Superior temporal gyrus (tissue), 1 donor: ENCODE data around the gene LAS1L.
"Not testable (repeated sequence)": the region's sequence is repeated elsewhere in the genome, so short reads cannot be mapped to it uniquely, and the experiment has no call there.

ENCODE experiments used
- DNase-seq: peaks from one replicate; pipeline ENCODE4 v3.0.0-alpha.2; 2016; ENCODE audit errors: extremely low spot score

The LAS1L gene

DNA sequence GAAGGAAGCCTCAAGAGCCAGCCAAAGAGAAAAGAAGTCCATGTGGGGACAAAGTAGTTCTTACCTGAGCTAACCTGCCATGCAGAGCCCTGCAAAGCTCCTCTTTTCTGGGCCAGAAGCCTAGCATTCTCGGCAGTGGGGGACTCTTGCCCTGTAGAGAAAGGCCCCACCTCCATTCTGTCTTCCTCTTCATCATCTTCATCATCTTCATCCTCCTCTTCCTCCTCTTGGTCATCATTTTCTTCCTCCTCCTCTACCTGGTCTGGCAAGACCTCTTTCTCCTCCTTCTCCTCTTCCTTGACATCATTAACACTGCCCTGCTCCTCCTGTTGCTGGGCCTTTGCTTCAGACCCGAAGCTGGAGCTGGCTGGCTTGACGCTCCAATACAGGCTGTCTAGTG lies 16.7 kb downstream of the LAS1L start:
- no peak for DNase-seq

DNA sequence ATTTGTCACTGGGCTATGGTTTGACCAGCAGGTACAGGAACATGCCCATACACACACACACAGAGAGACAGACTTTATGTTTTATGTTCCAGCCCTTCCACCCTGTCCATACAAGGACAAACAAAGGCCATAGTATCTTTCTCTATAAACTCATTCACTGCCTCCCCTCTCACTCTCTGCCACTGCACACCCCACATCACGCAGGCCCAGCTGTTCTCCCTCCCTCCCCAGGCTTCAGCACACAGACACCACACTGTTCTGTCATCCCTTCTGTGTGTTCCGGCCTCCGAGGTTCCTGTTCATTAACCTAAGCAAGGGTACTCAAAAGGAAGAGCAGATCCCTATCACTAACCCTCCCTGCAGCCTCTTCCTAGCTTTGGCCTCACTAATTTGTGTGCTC lies 17.8 kb downstream of the LAS1L start:
- peak; percentile 64 for DNase-seq

DNA sequence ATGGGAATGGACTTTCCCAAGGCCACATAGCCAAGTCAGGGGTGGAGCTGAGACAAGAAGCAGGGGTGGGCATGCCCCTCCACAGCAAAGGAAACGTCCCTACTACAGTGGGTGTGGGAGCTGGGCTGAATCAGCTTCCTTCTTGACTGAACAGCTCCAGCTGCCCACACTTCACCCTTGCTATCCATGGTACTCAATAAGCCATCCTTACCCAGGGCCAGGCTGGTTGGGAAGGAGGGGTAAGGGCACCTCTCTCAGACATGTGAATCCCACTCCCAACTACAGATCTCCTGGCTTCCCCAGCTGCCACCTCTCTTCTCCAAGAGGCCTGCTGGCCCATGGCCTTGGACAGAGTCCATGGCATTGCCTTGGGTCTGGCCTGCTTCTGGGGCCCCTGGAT lies 21.0 kb downstream of the LAS1L start:
- DNase-seq: no peak

DNA sequence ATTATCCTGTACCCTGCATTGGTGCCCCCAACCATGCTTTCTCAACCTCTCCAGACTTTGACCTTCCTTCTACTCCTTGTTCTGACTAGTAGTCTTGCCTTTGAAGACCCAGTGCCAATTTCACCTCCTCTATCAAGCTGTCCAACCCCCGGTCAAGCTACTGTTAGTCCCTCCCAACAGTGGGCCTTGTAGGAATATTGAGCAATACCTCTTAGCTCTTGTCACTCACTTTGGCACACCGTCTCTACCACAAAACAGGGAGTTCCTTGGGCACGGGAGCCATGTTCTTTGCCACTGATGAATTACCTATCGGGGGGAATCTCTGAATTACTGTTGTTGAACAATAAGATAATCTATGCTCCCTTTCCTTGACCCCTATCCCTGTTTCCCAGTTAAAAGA lies 25.2 kb downstream of the LAS1L start:
- DNase-seq: no peak

DNA sequence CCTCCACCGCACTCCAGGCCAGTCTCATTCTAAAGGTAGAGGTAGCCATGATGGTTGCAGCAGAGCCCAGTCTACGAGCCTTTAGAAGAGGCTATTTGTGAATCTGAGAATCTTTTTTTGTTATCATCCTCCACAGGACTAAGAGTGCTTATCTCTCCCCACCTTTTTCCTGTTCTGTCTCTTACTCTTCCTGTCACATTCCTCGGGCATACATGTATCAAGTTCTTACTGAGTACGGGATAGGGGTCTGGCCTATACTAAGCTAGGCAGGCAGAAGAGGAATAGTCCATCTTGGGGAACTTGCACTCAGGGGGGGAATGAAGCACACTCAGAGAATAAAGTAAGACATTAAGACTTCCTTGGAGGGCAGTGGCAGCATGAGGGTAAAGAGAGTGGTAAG lies 25.7 kb downstream of the LAS1L start:
- DNase-seq: no peak

DNA sequence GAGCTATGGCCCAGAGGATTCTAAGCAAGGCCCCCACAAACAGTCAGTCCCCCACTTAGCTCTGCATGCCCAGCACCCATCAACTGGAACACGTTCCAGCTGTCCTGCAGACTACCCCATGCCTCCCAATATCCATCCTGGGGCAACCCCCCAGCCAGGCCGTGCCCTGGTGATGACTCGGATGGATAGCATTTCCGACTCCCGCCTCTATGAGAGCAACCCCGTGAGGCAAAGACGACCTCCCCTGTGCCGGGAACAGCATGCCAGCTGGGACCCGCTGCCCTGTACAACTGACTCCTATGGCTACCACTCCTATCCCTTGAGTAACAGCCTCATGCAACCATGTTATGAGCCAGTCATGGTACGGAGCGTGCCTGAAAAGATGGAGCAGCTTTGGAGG lies 32.0 kb downstream of the LAS1L start:
- no peak for DNase-seq

DNA sequence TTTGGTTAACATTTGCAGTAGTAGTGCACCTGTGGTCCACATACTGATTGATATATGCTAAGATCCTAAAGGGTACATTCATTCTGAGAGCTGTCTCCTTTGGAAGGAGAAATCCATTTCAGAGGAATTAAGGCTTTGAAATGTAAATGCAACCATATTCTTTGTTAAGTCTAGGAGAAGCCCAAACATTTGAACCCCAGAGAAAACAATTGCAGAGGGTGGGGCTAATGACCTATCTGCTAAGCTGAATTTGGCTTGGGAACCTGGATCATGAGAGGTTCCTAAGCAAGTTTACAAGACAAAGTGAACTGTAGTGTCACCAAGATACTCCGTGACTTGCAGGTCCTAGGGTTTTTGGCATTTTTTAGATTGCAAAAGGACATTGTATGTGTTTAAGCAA lies 41.2 kb downstream of the LAS1L start:
- no peak for DNase-seq

DNA sequence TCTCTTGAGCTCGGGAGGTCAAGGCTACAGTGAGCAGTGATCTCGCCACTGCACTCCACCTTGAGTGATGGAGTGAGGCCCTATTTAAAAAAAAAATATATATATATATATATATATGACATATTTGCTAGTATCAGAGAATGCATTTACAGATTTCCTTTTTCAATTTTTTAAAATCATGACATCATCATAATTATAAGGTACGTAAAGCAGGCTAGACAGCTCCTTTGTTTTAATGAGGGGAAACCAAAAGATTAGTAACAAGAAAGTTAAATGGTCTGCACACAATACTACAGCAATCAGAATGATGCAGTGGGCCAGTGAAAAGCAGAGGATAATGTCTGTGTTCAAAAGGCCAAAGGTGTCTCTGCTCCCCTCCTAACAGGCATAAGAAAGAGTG lies 43.0 kb downstream of the LAS1L start:
- no peak for DNase-seq

DNA sequence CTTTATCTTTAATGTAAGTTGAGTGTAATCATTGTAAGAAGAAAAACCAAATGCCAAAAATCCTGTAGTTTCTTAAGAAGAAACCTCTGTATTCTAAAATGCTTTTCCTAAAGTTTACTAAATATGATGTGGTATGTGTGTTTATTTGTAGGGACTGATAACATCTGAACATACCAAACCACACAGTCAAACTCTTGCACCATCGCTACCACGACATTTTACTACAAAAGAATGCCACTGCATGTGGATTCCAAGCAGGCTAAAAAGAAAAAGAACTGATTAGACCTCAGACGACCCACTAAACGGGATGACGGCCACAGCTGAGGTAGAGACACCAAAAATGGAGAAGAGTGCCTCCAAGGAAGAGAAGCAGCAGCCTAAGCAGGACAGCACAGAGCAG lies 46.1 kb downstream of the LAS1L start:
- DNase-seq: no peak

DNA sequence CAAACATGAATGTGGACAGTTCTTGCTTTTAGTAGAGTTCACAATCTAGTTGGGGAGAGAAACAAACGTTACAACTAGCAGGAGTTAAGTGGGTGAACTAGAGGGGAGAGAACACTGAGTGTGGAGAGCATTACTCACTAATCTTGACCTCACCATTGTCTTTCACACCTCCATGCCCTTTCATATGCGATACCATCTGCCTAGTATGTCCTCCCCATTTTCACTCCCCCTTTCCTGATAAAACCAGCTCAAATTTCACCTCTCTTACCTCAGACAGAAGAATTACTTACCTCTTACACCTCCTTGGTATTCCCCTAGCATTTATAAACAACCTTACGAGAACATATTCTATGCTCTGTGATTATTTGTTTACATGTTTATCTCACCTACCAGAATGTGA lies 53.6 kb downstream of the LAS1L start:
- no peak for DNase-seq

DNA sequence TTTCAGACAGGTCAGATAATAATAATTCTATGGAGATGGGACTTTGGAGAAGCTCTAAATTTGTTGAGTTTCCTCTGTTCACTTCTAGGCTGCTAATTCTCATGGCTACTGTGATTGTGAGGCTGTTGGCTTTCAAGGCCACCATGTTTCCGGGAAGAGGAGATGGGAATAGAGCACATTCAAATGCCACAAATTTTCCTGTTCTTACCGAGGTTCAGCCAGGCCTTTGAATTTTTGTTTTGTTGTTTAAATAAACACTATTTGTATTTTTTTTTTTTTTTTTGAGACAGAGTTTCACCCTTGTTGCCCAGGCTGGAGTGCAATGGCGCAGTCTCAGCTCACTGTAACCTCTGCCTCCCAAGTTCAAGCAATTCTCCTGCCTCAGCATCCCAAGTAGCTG lies 55.5 kb downstream of the LAS1L start:
- DNase-seq: not testable (repeated sequence)

DNA sequence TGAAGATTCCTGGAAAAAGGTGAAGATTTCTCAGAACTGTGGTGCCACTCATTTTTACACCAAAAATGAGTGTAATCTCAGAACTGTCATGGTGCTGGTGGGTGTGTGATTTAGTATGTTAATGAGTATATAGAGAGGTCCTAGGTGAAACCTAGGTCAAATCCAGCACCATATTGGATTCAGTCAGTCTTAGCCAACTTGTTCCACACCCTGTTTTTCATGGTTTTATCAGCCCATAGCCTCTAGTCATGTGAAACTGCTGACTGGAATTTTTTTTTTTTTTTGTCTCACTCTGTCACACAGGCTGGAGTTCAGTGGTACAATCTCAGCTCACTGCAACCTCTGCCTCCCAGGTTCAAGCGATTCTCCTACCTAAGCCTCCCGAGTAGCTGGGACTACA lies 58.0 kb downstream of the LAS1L start:
- no peak for DNase-seq

DNA sequence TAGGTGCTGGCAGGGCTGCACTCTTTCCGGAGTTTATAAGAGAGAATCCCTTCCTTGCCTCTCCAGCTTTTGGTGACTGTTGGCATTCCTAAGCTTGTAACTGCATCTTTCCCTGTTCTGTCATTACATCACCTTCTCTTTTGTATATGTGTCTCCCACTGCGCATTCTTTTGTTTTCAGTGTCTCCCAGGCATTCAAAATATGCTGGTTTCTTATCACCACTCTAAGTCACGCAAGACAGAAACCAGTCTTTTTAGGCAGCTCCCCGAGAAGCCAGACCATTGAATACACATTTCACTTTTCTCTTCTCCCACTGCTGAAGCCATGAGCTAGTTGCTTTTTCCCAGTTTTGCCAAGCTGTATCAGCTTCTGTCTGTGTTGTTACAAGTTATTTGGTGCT lies 71.0 kb downstream of the LAS1L start:
- no peak for DNase-seq
